B cell (primary cell): ENCODE measurements around the gene PPP1CC. TPM values are rescaled to one million over a fixed set of nuclear protein-coding genes. Genes with fewer than 3 reads are reported as not detected.
A peak's percentile ranks its signal among the peaks of the same experiment; 100 is the strongest.

Source experiments
- ATAC-seq: fragments of 200-7000 bp; cut with Tn5 transposase; one replicate; pipeline ENCODE4 v1.10.0; 2021; ENCODE audit warnings: low read depth, mild to moderate bottlenecking, moderate number of reproducible peaks, moderate library complexity
- CTCF ChIA-PET: fragments of 350-600 bp; sonication (Branson Sonifier 250); formaldehyde crosslinking; loops from one replicate; lab custom pipeline; 2021; ENCODE audit warnings: antibody characterized with exemption, inconsistent platforms; lab: Charles Lee
- POLR2A ChIA-PET: fragments of 350-600 bp; sonication (Branson Sonifier 250); formaldehyde crosslinking; loops from one replicate; lab custom pipeline; 2021; ENCODE audit warnings: antibody characterized with exemption; lab: Charles Lee
- DNase-seq: peaks from one replicate; pipeline ENCODE4 v3.0.0; 2013
- H2AFZ ChIP-seq: 2 replicates; pipeline ENCODE4 v1.6.1; 2012; ENCODE audit warnings: mild to moderate bottlenecking, low read depth, low read length; ENCODE audit not compliant: insufficient read depth, poor library complexity, severe bottlenecking
- H3K27ac ChIP-seq, 2 donors: 1 replicate in 1 of 2; 2 replicates in 1 of 2; pipeline ENCODE4 v1.5.1; 2012 to 2013; ENCODE audit warnings: low read length in 2 of 2, mild to moderate bottlenecking in 2 of 2, moderate library complexity in 1 of 2
- H3K27me3 ChIP-seq, 4 experiments: fragments of 200-600 bp in 1 of 4; sonication (generic) in 1 of 4; replicated peaks in 1 of 4; 1 replicate in 2 of 4; 2 replicates in 2 of 4; pipeline versions ENCODE4 v1.6.1 to v1.7.0; 2013 to 2016; ENCODE audit warnings: low read length in 3 of 4, mild to moderate bottlenecking in 2 of 4, mixed read lengths in 1 of 4, moderate library complexity in 1 of 4; ENCODE audit not compliant: insufficient read depth in 4 of 4, control insufficient read depth in 3 of 4; ENCODE audit errors: control extremely low read depth in 1 of 4
- H3K36me3 ChIP-seq, 2 experiments: replicated peaks in 1 of 2; 1 replicate in 1 of 2; 2 replicates in 1 of 2; pipeline versions ENCODE4 v1.6.1 to v1.7.1; 2013; ENCODE audit warnings: low read length in 1 of 2; ENCODE audit not compliant: insufficient read depth in 2 of 2, control insufficient read depth in 1 of 2; ENCODE audit errors: control extremely low read depth in 1 of 2, extremely low read depth in 1 of 2
- H3K4me1 ChIP-seq, 2 donors: fragments of 200-600 bp in 1 of 2; sonication (generic) in 1 of 2; 1 replicate in 1 of 2; 2 replicates in 1 of 2; pipeline versions ENCODE4 v1.5.1 to v1.6.1; 2013 to 2017; ENCODE audit warnings: low read length in 2 of 2; ENCODE audit not compliant: control insufficient read depth in 2 of 2, insufficient read depth in 2 of 2
- H3K4me2 ChIP-seq: replicated peaks from 2 replicates; pipeline ENCODE3; 2012; ENCODE audit warnings: mild to moderate bottlenecking, low read depth, low read length; ENCODE audit not compliant: poor library complexity, severe bottlenecking
- H3K4me3 ChIP-seq, 5 experiments: fragments of 200-600 bp in 1 of 5; sonication (generic) in 1 of 5; 1 replicate in 3 of 5; 2 replicates in 2 of 5; pipeline versions ENCODE4 v1.5.1 to v1.7.0; 2011 to 2016; ENCODE audit warnings: low read length in 4 of 5, mild to moderate bottlenecking in 4 of 5, low read depth in 2 of 5, control low read depth in 1 of 5, moderate library complexity in 1 of 5; ENCODE audit not compliant: insufficient read depth in 1 of 5; ENCODE audit errors: control extremely low read depth in 1 of 5, extremely low read depth in 1 of 5
- H3K79me2 ChIP-seq: fragments of 200-600 bp; sonication (generic); one replicate; pipeline ENCODE4 v1.6.0; 2016; ENCODE audit warnings: low read length; ENCODE audit not compliant: control insufficient read depth, insufficient read depth
- H3K9ac ChIP-seq: fragments of 200-600 bp; sonication (generic); 2 replicates; pipeline ENCODE4 v1.6.1; 2017; ENCODE audit warnings: mild to moderate bottlenecking, low read length, moderate library complexity
- H3K9me3 ChIP-seq, 3 donors: one replicate each; pipeline versions ENCODE4 v1.6.1 to v1.7.1; 2013; ENCODE audit warnings: low read length in 2 of 3; ENCODE audit not compliant: control insufficient read depth in 2 of 3, insufficient read depth in 1 of 3; ENCODE audit errors: control extremely low read depth in 1 of 3
- H4K20me1 ChIP-seq: 2 replicates; pipeline ENCODE4 v1.6.0; 2012; ENCODE audit warnings: mild to moderate bottlenecking, low read length; ENCODE audit not compliant: insufficient read depth, control insufficient read depth, poor library complexity, severe bottlenecking
- H3K27ac Mint-ChIP-seq: one replicate; pipeline ENCODE4 v1.8.0; 2021; ENCODE audit warnings: mixed read lengths
- H3K27me3 Mint-ChIP-seq: one replicate; pipeline ENCODE4 v1.8.0; 2021; ENCODE audit warnings: mixed read lengths
- H3K4me1 Mint-ChIP-seq: one replicate; pipeline ENCODE4 v1.8.0; 2021; ENCODE audit warnings: mixed read lengths
- H3K4me3 Mint-ChIP-seq: one replicate; pipeline ENCODE4 v1.8.0; 2021; ENCODE audit warnings: mixed read lengths
- H3K9me3 Mint-ChIP-seq: one replicate; pipeline ENCODE4 v1.8.0; 2022; ENCODE audit warnings: mixed read lengths; ENCODE audit not compliant: insufficient read depth
- EZH2 ChIP-seq: IDR thresholded peaks from 2 replicates; pipeline ENCODE4 v1.6.1; 2012; ENCODE audit warnings: borderline replicate concordance, low read depth, mild to moderate bottlenecking, moderate library complexity, low read length; ENCODE audit not compliant: insufficient read depth, poor library complexity, severe bottlenecking
- WGBS: methylation state at CpG from one replicate; pipeline ENCODE4 v1.1.5; 2013; ENCODE audit warnings: missing lambda C conversion rate; ENCODE audit not compliant: insufficient coverage; 5-methylcytosine and 5-hydroxymethylcytosine counted together
- intact Hi-C: fragments of 100-400 bp; cut with micrococcal nuclease; formaldehyde crosslinking; loops from one replicate; pipeline ENCODE4 v1.10.0; 2022
- polyA plus RNA-seq: library from polyadenylated mRNA; depleted of rRNA; stranded (reverse); fragments of >200 nt; gene quantifications from 2 replicates; pipeline ENCODE4 v1.2.3, GENCODE V29; 2012
- total RNA-seq, 2 donors: library from RNA; stranded (reverse); fragments of 120-200 nt in 1 of 2; gene quantifications; 1 replicate in 1 of 2; 2 replicates in 1 of 2; pipeline versions ENCODE4 v1.2.3 to v1.2.4, GENCODE V29; 2013 to 2022
- TF ChIP-seq, protein P1 (sequence below): fragments of 200-600 bp; IDR thresholded peaks from one replicate; pipeline ENCODE4 v1.8.0; 2022; ENCODE audit warnings: antibody characterized with exemption, mild to moderate bottlenecking

Gene PPP1CC
- total and polyA plus RNA-seq, 2 donors (not counting 1 experiment from before 2014, with no cell fraction given), result 70.0 to 146 TPM

DNA sequence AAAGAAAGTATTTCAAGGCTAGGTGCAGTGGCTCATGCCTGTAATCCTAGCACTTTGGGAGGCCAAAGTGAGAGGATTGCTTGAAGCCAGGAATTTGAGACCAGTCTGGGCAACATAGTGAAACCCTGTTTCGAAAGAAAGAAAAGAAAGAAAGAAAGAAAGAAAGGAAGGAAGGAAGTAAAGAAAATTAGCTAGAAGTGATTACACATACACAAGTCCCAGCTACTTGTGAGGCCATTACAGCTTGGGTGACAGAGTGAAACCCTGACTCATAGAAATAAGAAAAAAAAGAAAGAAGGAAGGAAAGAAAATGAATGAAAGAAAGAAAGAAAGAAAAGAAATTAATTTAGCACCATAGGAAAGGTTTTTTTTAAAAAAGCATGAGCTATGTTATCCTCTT is 33.3 kb upstream of the PPP1CC start:
- Histone ChIP-seq H3K9me3 (no peaks in the 10 kb centered on the region), H3K79me2 (no peaks in the 10 kb centered on the region), H4K20me1 (no peaks in the 10 kb centered on the region), H2AFZ (peak overlapping the region; percentile 42), H3K4me2 (no peak overlapping the region), H3K36me3 (no peaks in the 10 kb centered on the region), H3K4me3 (no peak overlapping the region), H3K9ac (no peak overlapping the region), H3K4me1 (peaks cover 10 to 20% of the 10 kb centered on the region in 2 donors), H3K27ac (no peak overlapping the region), H3K27me3 (no peaks in the 10 kb centered on the region)
- no peaks in the 10 kb centered on the region for H3K9me3 Mint-ChIP-seq
- no peak overlapping the region for H3K27ac Mint-ChIP-seq
- peaks cover 24% of the 10 kb centered on the region for H3K4me1 Mint-ChIP-seq
- intact Hi-C loops, result no loop called here
- H3K4me3 Mint-ChIP-seq, result no peak overlapping the region
- no peak for TF ChIP-seq EZH2
- TF ChIP-seq, protein P1, sequence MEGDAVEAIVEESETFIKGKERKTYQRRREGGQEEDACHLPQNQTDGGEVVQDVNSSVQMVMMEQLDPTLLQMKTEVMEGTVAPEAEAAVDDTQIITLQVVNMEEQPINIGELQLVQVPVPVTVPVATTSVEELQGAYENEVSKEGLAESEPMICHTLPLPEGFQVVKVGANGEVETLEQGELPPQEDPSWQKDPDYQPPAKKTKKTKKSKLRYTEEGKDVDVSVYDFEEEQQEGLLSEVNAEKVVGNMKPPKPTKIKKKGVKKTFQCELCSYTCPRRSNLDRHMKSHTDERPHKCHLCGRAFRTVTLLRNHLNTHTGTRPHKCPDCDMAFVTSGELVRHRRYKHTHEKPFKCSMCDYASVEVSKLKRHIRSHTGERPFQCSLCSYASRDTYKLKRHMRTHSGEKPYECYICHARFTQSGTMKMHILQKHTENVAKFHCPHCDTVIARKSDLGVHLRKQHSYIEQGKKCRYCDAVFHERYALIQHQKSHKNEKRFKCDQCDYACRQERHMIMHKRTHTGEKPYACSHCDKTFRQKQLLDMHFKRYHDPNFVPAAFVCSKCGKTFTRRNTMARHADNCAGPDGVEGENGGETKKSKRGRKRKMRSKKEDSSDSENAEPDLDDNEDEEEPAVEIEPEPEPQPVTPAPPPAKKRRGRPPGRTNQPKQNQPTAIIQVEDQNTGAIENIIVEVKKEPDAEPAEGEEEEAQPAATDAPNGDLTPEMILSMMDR, result no peak
- DNase-seq (no peak), ATAC-seq (no peak)
- no CpG with 5 or more reads among the region's 1 CpG for WGBS
- CTCF ChIA-PET, result interaction anchor here (0.6 kb wide), 3 partner anchors 9 to 29 kb away, joined by 3 to 4 read pairs (median 4); no protein-coding TSS in a partner anchor
- no peaks in the 10 kb centered on the region for H3K27me3 Mint-ChIP-seq
- POLR2A ChIA-PET, result no interaction called here

- no peaks in the 10 kb centered on the region for H3K27me3 ChIP-seq
- TF ChIP-seq, protein P1, result no peak
- no peak for TF ChIP-seq EZH2
- WGBS, result no CpG with 5 or more reads among the region's 2 CpGs
- H4K20me1 ChIP-seq, result no peaks in the 10 kb centered on the region
- POLR2A ChIA-PET, result interaction anchor here (0.6 kb wide), 1 partner anchor 157 kb away, joined by 3 read pairs; no protein-coding TSS in a partner anchor
- peaks cover 10 to 20% of the 10 kb centered on the region in 2 donors for H3K4me1 ChIP-seq
- Mint-ChIP-seq H3K27me3 (no peaks in the 10 kb centered on the region), H3K9me3 (no peaks in the 10 kb centered on the region), H3K4me3 (no peak overlapping the region), H3K27ac (no peak overlapping the region), H3K4me1 (peaks cover 24% of the 10 kb centered on the region)
- intact Hi-C loops, result no loop called here
- H3K4me2 ChIP-seq, result no peak overlapping the region
- DNase-seq, result no peak
- H2AFZ ChIP-seq, result no peak overlapping the region
- no peak overlapping the region for H3K27ac ChIP-seq
- H3K36me3 ChIP-seq, result no peaks in the 10 kb centered on the region
- CTCF ChIA-PET, result interaction anchor here (0.7 kb wide), 1 partner anchor 1385 kb away, joined by 5 read pairs; no protein-coding TSS in a partner anchor
- H3K4me3 ChIP-seq, result no peak overlapping the region
- no peaks in the 10 kb centered on the region for H3K9me3 ChIP-seq
- no peak overlapping the region for H3K9ac ChIP-seq
- ATAC-seq, result no peak
- no peaks in the 10 kb centered on the region for H3K79me2 ChIP-seq
Observed at GRCh38 chr12:110774824-110775223, 32.1 kb upstream of the PPP1CC start.
